AG09319 (cell line): ENCODE results near the gene KIRREL3.

Experiments used
- DNase-seq: peaks from one replicate; pipeline ENCODE4 v3.0.0-alpha.2; 2010; ENCODE audit warnings: low read depth; ENCODE audit errors: extremely low read depth
- CTCF ChIP-seq: IDR thresholded peaks from 2 replicates; pipeline ENCODE4 v1.5.1; 2011; ENCODE audit warnings: low read depth, mild to moderate bottlenecking, inconsistent platforms, low read length, moderate library complexity

The KIRREL3 gene

GRCh38 chr11:126839496-126839895 lies 161.1 kb downstream of the KIRREL3 start:
- DNase-seq = no peak
- TF ChIP-seq CTCF = no peak

GRCh38 chr11:126838779-126839178 lies 161.8 kb downstream of the KIRREL3 start:
- no peak for TF ChIP-seq CTCF
- DNase-seq = no peak

GRCh38 chr11:126837581-126837980 lies 163.0 kb downstream of the KIRREL3 start:
- no peak for TF ChIP-seq CTCF
- DNase-seq = no peak

GRCh38 chr11:126834573-126834972 lies 166.0 kb downstream of the KIRREL3 start:
- DNase-seq = no peak
- TF ChIP-seq CTCF = no peak

- DNase-seq = peak; percentile 76
These were observed 166.4 kb downstream of the KIRREL3 start for GRCh38 chr11:126834149-126834548.

GRCh38 chr11:126833065-126833464 lies 167.5 kb downstream of the KIRREL3 start:
- no peak for TF ChIP-seq CTCF

More at GRCh38 chr11:126834149-126834548, 166.4 kb downstream of the KIRREL3 start:
- no peak for TF ChIP-seq CTCF

GRCh38 chr11:126832387-126832786 lies 168.2 kb downstream of the KIRREL3 start:
- no peak for TF ChIP-seq CTCF
- no peak for DNase-seq

More at GRCh38 chr11:126833065-126833464, 167.5 kb downstream of the KIRREL3 start:
- no peak for DNase-seq
